ENCODE data around the gene PSMD13.

- TF ChIP-seq CTCF (conservative IDR thresholded peaks at IDR 0.05) = peak; percentile 29; the same call in 1 of the 2 replicates
- TF ChIP-seq ZFX (IDR thresholded peaks at IDR 0.05) = no peak
Observed at GRCh38 chr11:269146-269890, 32.5 kb downstream of the PSMD13 start.

Measured in C4-2B (cell line).